Activated naive CD4-positive, alpha-beta T cell treated with anti-CD3 and anti-CD28 coated beads for 36 hours (primary cell): ENCODE measurements around the gene ZP1. TPM values are rescaled to one million over a fixed set of nuclear protein-coding genes. Genes with fewer than 3 reads are reported as not detected.
A peak's percentile ranks its signal among the peaks of the same experiment; 100 is the strongest.
"Not testable (repeated sequence)": the region's sequence is repeated elsewhere in the genome, so short reads cannot be mapped to it uniquely, and the experiment has no call there.

Source experiments
- CTCF ChIA-PET: fragments of 350-600 bp; sonication (Branson Sonifier 250); formaldehyde crosslinking; loops from one replicate; lab custom pipeline; 2021; ENCODE audit warnings: antibody characterized with exemption; lab: Charles Lee
- DNase-seq: peaks from one replicate; pipeline ENCODE4 v3.0.0-alpha.2; 2020
- H3K27ac Mint-ChIP-seq: one replicate; pipeline ENCODE4 v1.8.0; 2021; ENCODE audit warnings: mild to moderate bottlenecking, mixed read lengths
- H3K27me3 Mint-ChIP-seq: one replicate; pipeline ENCODE4 v1.8.0; 2021; ENCODE audit warnings: low read depth, mixed read lengths
- H3K36me3 Mint-ChIP-seq: one replicate; pipeline ENCODE4 v1.8.0; 2021; ENCODE audit warnings: low read depth, mixed read lengths
- H3K4me1 Mint-ChIP-seq: one replicate; pipeline ENCODE4 v1.8.0; 2021; ENCODE audit warnings: low read depth, mixed read lengths
- H3K4me3 Mint-ChIP-seq: one replicate; pipeline ENCODE4 v1.8.0; 2021; ENCODE audit warnings: mild to moderate bottlenecking, moderate library complexity, mixed read lengths
- H3K9me3 Mint-ChIP-seq: one replicate; pipeline ENCODE4 v1.8.0; 2021; ENCODE audit warnings: mixed read lengths
- intact Hi-C: fragments of 100-400 bp; cut with micrococcal nuclease; formaldehyde crosslinking; loops from one replicate; pipeline ENCODE4 v1.15.1; 2023
- total RNA-seq, 2 experiments: library from RNA; stranded (reverse); gene quantifications; one replicate each; pipeline ENCODE4 v1.2.3, GENCODE V29; 2021

ZP1 gene
- total RNA-seq, 2 experiments from 2014 or later = not detected

- no peaks in the 10 kb centered on the region for H3K9me3 Mint-ChIP-seq
- intact Hi-C loops = loop anchor here (1.0 kb wide), 2 partner anchors 68 to 124 kb away; no protein-coding TSS in a partner anchor
- CTCF ChIA-PET = interaction anchor here (0.6 to 9.9 kb wide), 22 partner anchors 10 to 419 kb away, joined by 3 to 82 read pairs (median 4); partner anchors contain the start of gene TMEM109
- no peak overlapping the region for H3K4me3 Mint-ChIP-seq
- H3K27ac Mint-ChIP-seq = peak overlapping the region; percentile 38
- H3K36me3 Mint-ChIP-seq = peaks cover 63% of the 10 kb centered on the region
- peaks cover 12% of the 10 kb centered on the region for H3K4me1 Mint-ChIP-seq
- no peaks in the 10 kb centered on the region for H3K27me3 Mint-ChIP-seq
- peak; percentile 32 for DNase-seq
Observed at GRCh38 chr11:60899046-60899936, 31.9 kb downstream of the ZP1 start.

GRCh38 chr11:60899977-60900376 lies 32.6 kb downstream of the ZP1 start:
- peak overlapping the region; percentile 14 for H3K27ac Mint-ChIP-seq
- no peak for DNase-seq
- peaks cover 61% of the 10 kb centered on the region for H3K36me3 Mint-ChIP-seq
- intact Hi-C loops = loop anchor here (1.0 kb wide), 2 partner anchors 69 to 125 kb away; no protein-coding TSS in a partner anchor
- CTCF ChIA-PET = interaction anchor here (0.6 to 9.9 kb wide), 17 partner anchors 12 to 418 kb away, joined by 3 to 82 read pairs (median 3); partner anchors contain the start of gene TMEM109
- H3K4me3 Mint-ChIP-seq = no peak overlapping the region
- no peaks in the 10 kb centered on the region for H3K27me3 Mint-ChIP-seq
- peaks cover 17% of the 10 kb centered on the region for H3K4me1 Mint-ChIP-seq
- no peaks in the 10 kb centered on the region for H3K9me3 Mint-ChIP-seq

GRCh38 chr11:60900673-60901404 lies 33.5 kb downstream of the ZP1 start:
- no peak for DNase-seq
- Mint-ChIP-seq H3K36me3 (peaks cover 59% of the 10 kb centered on the region), H3K27me3 (no peaks in the 10 kb centered on the region), H3K27ac (no peak overlapping the region), H3K4me3 (no peak overlapping the region), H3K9me3 (no peaks in the 10 kb centered on the region), H3K4me1 (peaks cover 23% of the 10 kb centered on the region)
- CTCF ChIA-PET = interaction anchor here (0.7 to 9.9 kb wide), 8 partner anchors 12 to 365 kb away, joined by 3 to 82 read pairs (median 7); partner anchors contain the start of gene TMEM109
- intact Hi-C loops = no loop called here

GRCh38 chr11:60902625-60903024 lies 35.3 kb downstream of the ZP1 start:
- H3K36me3 Mint-ChIP-seq = peaks cover 50% of the 10 kb centered on the region
- H3K27me3 Mint-ChIP-seq = no peaks in the 10 kb centered on the region
- CTCF ChIA-PET = interaction anchor here (0.7 to 9.9 kb wide), 4 partner anchors 13 to 127 kb away, joined by 3 to 82 read pairs (median 16); partner anchors contain the start of gene TMEM109
- H3K27ac Mint-ChIP-seq = no peak overlapping the region
- H3K4me1 Mint-ChIP-seq = peaks cover 29% of the 10 kb centered on the region
- no peaks in the 10 kb centered on the region for H3K9me3 Mint-ChIP-seq
- H3K4me3 Mint-ChIP-seq = no peak overlapping the region
- intact Hi-C loops = no loop called here
- DNase-seq = no peak

- H3K4me3 Mint-ChIP-seq = peak overlapping the region; percentile 80
- no peaks in the 10 kb centered on the region for H3K27me3 Mint-ChIP-seq
- peak overlapping the region; percentile 92 for H3K27ac Mint-ChIP-seq
- peaks cover 29% of the 10 kb centered on the region for H3K4me1 Mint-ChIP-seq
- DNase-seq = no peak
- CTCF ChIA-PET = interaction anchor here (0.6 to 9.9 kb wide), 8 partner anchors 8 to 1289 kb away, joined by 3 to 82 read pairs (median 4); partner anchors contain the start of gene TMEM109
- H3K36me3 Mint-ChIP-seq = peaks cover 30% of the 10 kb centered on the region
- peaks cover 2% of the 10 kb centered on the region for H3K9me3 Mint-ChIP-seq
- intact Hi-C loops = loop anchor here (5.0 kb wide), 1 partner anchor 1288 kb away; the partner anchor contains the start of gene OSBP
Observed at GRCh38 chr11:60905047-60905446, 37.7 kb downstream of the ZP1 start.

GRCh38 chr11:60905551-60906113 lies 38.3 kb downstream of the ZP1 start:
- Mint-ChIP-seq H3K27ac (peak overlapping the region; percentile 92), H3K4me1 (peaks cover 34% of the 10 kb centered on the region), H3K27me3 (no peaks in the 10 kb centered on the region), H3K4me3 (peak overlapping the region; percentile 80), H3K36me3 (peaks cover 27% of the 10 kb centered on the region), H3K9me3 (peaks cover 2% of the 10 kb centered on the region)
- intact Hi-C loops = loop anchor here (1.0 to 5.0 kb wide), 9 partner anchors 10 to 1288 kb away; partner anchors contain the start of genes CYB561A3, OSBP, SDHAF2 and VPS37C
- DNase-seq = peak; percentile 31
- CTCF ChIA-PET = interaction anchor here (0.6 to 9.9 kb wide), 8 partner anchors 9 to 1289 kb away, joined by 3 to 82 read pairs (median 4); partner anchors contain the start of gene TMEM109

GRCh38 chr11:60906132-60906972 lies 39.0 kb downstream of the ZP1 start, which contains the start of gene PRPF19:
TSS of gene PRPF19 (minus strand) at chr11:60906585. CDS start at chr11:60906382, 203 bp downstream.
- no peaks in the 10 kb centered on the region for H3K27me3 Mint-ChIP-seq
- peak within 1 kb of the TSS; percentile 92 for H3K27ac Mint-ChIP-seq
- peak; percentile 100 for DNase-seq
- peaks cover 40% of the 10 kb centered on the region for H3K4me1 Mint-ChIP-seq
- intact Hi-C loops = loop anchor here (1.0 to 5.0 kb wide), 9 partner anchors 9 to 1289 kb away; partner anchors contain the start of genes CYB561A3, OSBP, SDHAF2 and VPS37C
- H3K4me3 Mint-ChIP-seq = peak within 1 kb of the TSS; percentile 80
- CTCF ChIA-PET = interaction anchor here (1.0 to 9.9 kb wide), 3 partner anchors 9 to 64 kb away, joined by 3 to 82 read pairs (median 4); partner anchors contain the start of gene TMEM109
- peaks cover 2% of the 10 kb centered on the region for H3K9me3 Mint-ChIP-seq
- H3K36me3 Mint-ChIP-seq = peaks cover 23% of the 10 kb centered on the region

- Mint-ChIP-seq H3K36me3 (peaks cover 9% of the 10 kb centered on the region), H3K27ac (no peak overlapping the region), H3K4me1 (peaks cover 57% of the 10 kb centered on the region), H3K27me3 (no peaks in the 10 kb centered on the region), H3K4me3 (no peak overlapping the region), H3K9me3 (peaks cover 2% of the 10 kb centered on the region)
- intact Hi-C loops = loop anchor here (5.0 kb wide), 1 partner anchor 1292 kb away; the partner anchor contains the start of gene OSBP
- CTCF ChIA-PET = interaction anchor here (1.2 kb wide), 1 partner anchor 77 kb away, joined by 3 read pairs; no protein-coding TSS in a partner anchor
- no peak for DNase-seq
Observed at GRCh38 chr11:60908803-60909202, 41.5 kb downstream of the ZP1 start.

- not testable (repeated sequence) for H3K36me3 Mint-ChIP-seq, DNase-seq, H3K27ac Mint-ChIP-seq, H3K27me3 Mint-ChIP-seq, H3K9me3 Mint-ChIP-seq, H3K4me3 Mint-ChIP-seq
- peaks cover 47% of the 10 kb centered on the region for H3K4me1 Mint-ChIP-seq
- CTCF ChIA-PET = interaction anchor here (1.2 kb wide), 1 partner anchor 78 kb away, joined by 3 read pairs; no protein-coding TSS in a partner anchor
- intact Hi-C loops = loop anchor here (5.0 kb wide), 1 partner anchor 1292 kb away; the partner anchor contains the start of gene OSBP
Observed at GRCh38 chr11:60909680-60910280, 42.4 kb downstream of the ZP1 start.

GRCh38 chr11:60910281-60910687 lies 42.9 kb downstream of the ZP1 start:
- Mint-ChIP-seq H3K27ac (no peak overlapping the region), H3K4me1 (peaks cover 45% of the 10 kb centered on the region), H3K4me3 (no peak overlapping the region), H3K27me3 (no peaks in the 10 kb centered on the region), H3K9me3 (peaks cover 2% of the 10 kb centered on the region), H3K36me3 (peaks cover 4% of the 10 kb centered on the region)
- intact Hi-C loops = no loop called here
- DNase-seq = no peak
- CTCF ChIA-PET = interaction anchor here (0.7 kb wide), 1 partner anchor 412 kb away, joined by 3 read pairs; no protein-coding TSS in a partner anchor
